Esophagus (tissue), 2 donors: ENCODE measurements around the gene ZNF276. TPM values are rescaled to one million over a fixed set of nuclear protein-coding genes. Genes with fewer than 3 reads are reported as not detected.

Experiments used
- H3K27ac ChIP-seq, 2 donors: one replicate each; pipeline ENCODE4 v1.5.1; 2013; ENCODE audit warnings: low read depth in 2 of 2, mild to moderate bottlenecking in 2 of 2, inconsistent platforms in 1 of 2, low read length in 1 of 2, moderate library complexity in 1 of 2
- H3K27me3 ChIP-seq, 2 donors: one replicate each; pipeline ENCODE4 v1.6.1; 2013; ENCODE audit warnings: low read length in 2 of 2, control low read depth in 1 of 2, mild to moderate bottlenecking in 1 of 2; ENCODE audit not compliant: insufficient read depth in 2 of 2, control insufficient read depth in 1 of 2
- H3K36me3 ChIP-seq, 2 donors: one replicate each; pipeline ENCODE4 v1.6.1; 2013; ENCODE audit warnings: low read length in 1 of 2; ENCODE audit not compliant: control insufficient read depth in 2 of 2, insufficient read depth in 2 of 2
- H3K4me1 ChIP-seq, 2 donors: one replicate each; pipeline ENCODE4 v1.6.1; 2013; ENCODE audit warnings: low read length in 1 of 2; ENCODE audit not compliant: control insufficient read depth in 2 of 2, insufficient read depth in 2 of 2
- H3K4me3 ChIP-seq, 2 donors: one replicate each; pipeline ENCODE4 v1.5.1; 2013; ENCODE audit warnings: low read length in 2 of 2, mild to moderate bottlenecking in 2 of 2, low read depth in 1 of 2, moderate library complexity in 1 of 2
- H3K9me3 ChIP-seq, 2 donors: one replicate each; pipeline ENCODE4 v1.6.1; 2013; ENCODE audit warnings: mild to moderate bottlenecking in 2 of 2, low read depth in 1 of 2, low read length in 1 of 2, moderate library complexity in 1 of 2; ENCODE audit not compliant: control insufficient read depth in 2 of 2, insufficient read depth in 1 of 2
- WGBS, 2 donors: extraction: QIAGEN DNeasy Blood & Tissue Kit; methylation state at CpG; one replicate each; pipeline ENCODE4 v1.1.7; 2013; 5-methylcytosine and 5-hydroxymethylcytosine counted together
- polyA plus RNA-seq, 2 donors: library from polyadenylated mRNA; stranded (reverse); fragments of 200-250 nt; gene quantifications; one replicate each; pipeline ENCODE4 v1.2.3, GENCODE V29; 2013
- donor health status: healthy with polysubstance abuse.
- donor health status: Bipolar disorder and iron deficiency.

The ZNF276 gene
- polyA plus RNA-seq, 2 donors: 23.2 to 42.3 TPM

DNA sequence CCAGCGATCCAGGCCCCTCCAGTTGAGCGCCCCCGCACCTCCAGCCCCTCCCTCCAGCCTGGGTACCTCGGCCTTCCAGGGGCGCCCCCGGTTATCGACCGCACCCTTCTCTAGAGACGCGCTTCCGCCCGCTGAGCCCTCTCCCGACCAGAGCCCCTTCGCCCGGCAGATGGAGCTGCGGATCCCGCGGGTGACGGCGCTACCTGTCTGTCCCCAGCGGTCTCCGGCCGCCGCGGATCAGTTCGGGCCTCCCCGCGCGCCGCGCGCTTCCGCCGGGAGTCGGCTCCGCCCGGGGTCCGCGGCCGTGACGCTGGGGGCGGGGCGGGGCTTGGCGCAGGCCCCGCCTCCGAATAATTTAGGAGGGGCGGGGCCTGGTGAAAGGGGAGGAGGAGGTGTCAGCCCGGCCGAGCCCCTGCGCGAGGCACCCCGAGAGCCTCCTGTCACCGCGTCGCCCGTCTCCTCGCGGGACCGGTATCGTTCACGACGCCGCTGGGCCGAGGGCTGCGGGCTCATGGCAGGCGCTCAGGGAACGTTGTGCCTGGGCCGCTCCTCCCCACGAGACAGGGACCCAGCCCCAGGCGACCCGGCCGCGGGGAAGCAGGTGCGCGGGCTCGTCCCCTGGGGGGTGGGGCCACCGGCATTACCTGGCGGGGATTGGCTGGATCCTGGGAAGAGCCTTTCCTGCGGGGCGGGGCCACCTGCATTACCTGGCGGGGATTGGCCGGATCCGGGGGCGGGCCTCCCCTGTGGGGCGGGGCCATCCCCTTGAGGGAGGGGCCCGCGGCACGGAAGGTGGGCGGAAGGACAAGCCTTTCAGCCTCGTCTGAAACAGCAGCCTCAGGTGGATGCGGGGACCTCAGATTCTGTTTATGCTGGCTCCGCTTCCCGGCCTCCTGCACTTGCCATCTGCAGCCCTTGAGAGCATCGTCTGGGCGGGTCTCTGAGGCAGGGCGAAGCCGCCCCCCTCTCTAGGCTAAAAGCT, 19.6 kb upstream of the ZNF276 start, which contains the start of gene SPATA2L:
TSS of gene SPATA2L (minus strand) at position 281 of the 982 bp plus-strand sequence. CDS start 473 bp downstream, outside the sequence.
- H3K27me3 ChIP-seq: no peaks in the 10 kb centered on the region
- H3K27ac ChIP-seq: peak within 1 kb of the TSS; percentile 93
- peaks cover 0 to 10% of the 10 kb centered on the region in 2 donors for H3K4me1 ChIP-seq
- H3K4me3 ChIP-seq: peak within 1 kb of the TSS; percentile 55 to 70
- no peaks in the 10 kb centered on the region for H3K9me3 ChIP-seq
- WGBS, 2 donors: 1% methylated on average over 65 to 97 of the region's 97 CpGs
- peaks cover 0 to 5% of the 10 kb centered on the region in 2 donors for H3K36me3 ChIP-seq

GRCh38 chr16:89704281-89704680, 17.1 kb upstream of the ZNF276 start:
- Histone ChIP-seq H3K9me3 (peaks cover 0 to 2% of the 10 kb centered on the region in 2 donors), H3K27ac (no peak overlapping the region)
- WGBS, 2 donors: 78 to 85% methylated on average over 13 of the region's 13 CpGs

GRCh38 chr16:89705006-89705405, 16.3 kb upstream of the ZNF276 start:
- H3K36me3 ChIP-seq: peaks cover 0 to 11% of the 10 kb centered on the region in 2 donors
- peaks cover 0 to 2% of the 10 kb centered on the region in 2 donors for H3K9me3 ChIP-seq
- H3K4me1 ChIP-seq: peaks cover 3 to 14% of the 10 kb centered on the region in 2 donors
- no peak overlapping the region for H3K4me3 ChIP-seq
- WGBS, 2 donors: 71 to 73% methylated on average over 15 of the region's 15 CpGs
- no peak overlapping the region for H3K27ac ChIP-seq
- no peaks in the 10 kb centered on the region for H3K27me3 ChIP-seq

More at GRCh38 chr16:89704281-89704680, 17.1 kb upstream of the ZNF276 start:
- H3K4me1 ChIP-seq: peaks cover 3 to 14% of the 10 kb centered on the region in 2 donors
- H3K27me3 ChIP-seq: no peaks in the 10 kb centered on the region
- H3K4me3 ChIP-seq: no peak overlapping the region
- H3K36me3 ChIP-seq: peaks cover 0 to 11% of the 10 kb centered on the region in 2 donors

- H3K4me1 ChIP-seq: peaks cover 3 to 7% of the 10 kb centered on the region in 2 donors
- H3K27ac ChIP-seq: no peak overlapping the region
- peaks cover 0 to 2% of the 10 kb centered on the region in 2 donors for H3K9me3 ChIP-seq
- WGBS, 2 donors: 78 to 80% methylated on average over 14 of the region's 14 CpGs
- no peaks in the 10 kb centered on the region for H3K27me3 ChIP-seq
- no peak overlapping the region for H3K4me3 ChIP-seq
- H3K36me3 ChIP-seq: peaks cover 0 to 11% of the 10 kb centered on the region in 2 donors
Measured at GRCh38 chr16:89706518-89707260, 14.6 kb upstream of the ZNF276 start.

GRCh38 chr16:89707695-89708094, 13.6 kb upstream of the ZNF276 start:
- WGBS, 2 donors: 85 to 87% methylated on average over 9 of the region's 9 CpGs
- H3K9me3 ChIP-seq: peaks cover 0 to 2% of the 10 kb centered on the region in 2 donors
- H3K4me3 ChIP-seq: no peak overlapping the region
- peaks cover 0 to 11% of the 10 kb centered on the region in 2 donors for H3K36me3 ChIP-seq
- H3K27me3 ChIP-seq: no peaks in the 10 kb centered on the region
- H3K4me1 ChIP-seq: peaks cover 3 to 10% of the 10 kb centered on the region in 2 donors
- no peak overlapping the region for H3K27ac ChIP-seq

DNA sequence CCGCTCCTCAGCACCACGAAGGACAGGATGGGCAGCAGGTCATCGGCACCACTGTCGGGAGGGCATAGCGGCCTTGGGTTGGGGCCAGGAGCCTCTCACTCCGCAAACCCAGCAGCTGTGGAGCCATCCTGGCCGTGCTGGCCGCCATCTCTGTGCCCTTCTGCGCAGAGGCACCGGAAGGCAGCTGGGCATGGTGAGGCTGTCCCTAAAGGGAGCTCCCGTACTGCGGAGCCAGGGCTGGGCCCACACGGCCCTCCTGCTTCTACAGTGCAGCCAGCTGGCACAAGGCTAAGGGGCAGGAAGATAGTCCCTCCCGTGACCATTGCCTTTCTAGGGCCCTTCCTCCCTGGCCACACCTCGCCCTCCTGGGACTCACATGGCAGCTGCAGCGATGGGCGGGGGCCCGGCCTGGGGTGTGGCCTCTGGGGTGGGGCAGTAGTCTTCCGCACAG, 12.8 kb upstream of the ZNF276 start:
- Histone ChIP-seq H3K36me3 (peaks cover 0 to 11% of the 10 kb centered on the region in 2 donors), H3K27me3 (no peaks in the 10 kb centered on the region), H3K27ac (no peak overlapping the region), H3K4me1 (peaks cover 3 to 10% of the 10 kb centered on the region in 2 donors), H3K4me3 (no peak overlapping the region), H3K9me3 (peaks cover 0 to 2% of the 10 kb centered on the region in 2 donors)
- WGBS, 2 donors: 81% methylated on average over 18 to 19 of the region's 19 CpGs

DNA sequence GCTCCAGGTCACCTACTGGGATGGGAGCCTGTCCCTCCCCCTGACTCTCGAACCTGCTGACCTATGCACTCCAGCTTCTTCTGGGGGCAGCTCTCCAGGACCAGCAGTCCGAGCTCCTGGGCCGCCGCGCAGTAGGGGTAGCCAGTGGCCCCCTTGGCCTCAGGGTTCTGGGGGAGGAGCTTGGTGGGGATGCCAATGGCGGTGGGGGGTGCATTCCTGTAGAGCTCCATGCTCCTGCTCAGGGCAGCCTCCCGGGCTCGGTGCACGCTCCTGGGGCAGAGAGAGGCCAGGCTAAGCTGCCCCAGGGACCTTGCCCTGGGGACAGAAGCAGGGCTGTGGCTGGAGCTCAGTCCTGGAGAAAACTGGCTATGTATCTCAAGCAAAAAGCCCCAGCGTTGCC, 12.2 kb upstream of the ZNF276 start:
- Histone ChIP-seq H3K9me3 (peaks cover 0 to 2% of the 10 kb centered on the region in 2 donors), H3K4me3 (no peak overlapping the region), H3K36me3 (peaks cover 0 to 11% of the 10 kb centered on the region in 2 donors), H3K27ac (no peak overlapping the region), H3K4me1 (peaks cover 3 to 10% of the 10 kb centered on the region in 2 donors), H3K27me3 (no peaks in the 10 kb centered on the region)
- WGBS, 2 donors: 87% methylated on average over 10 of the region's 10 CpGs

DNA sequence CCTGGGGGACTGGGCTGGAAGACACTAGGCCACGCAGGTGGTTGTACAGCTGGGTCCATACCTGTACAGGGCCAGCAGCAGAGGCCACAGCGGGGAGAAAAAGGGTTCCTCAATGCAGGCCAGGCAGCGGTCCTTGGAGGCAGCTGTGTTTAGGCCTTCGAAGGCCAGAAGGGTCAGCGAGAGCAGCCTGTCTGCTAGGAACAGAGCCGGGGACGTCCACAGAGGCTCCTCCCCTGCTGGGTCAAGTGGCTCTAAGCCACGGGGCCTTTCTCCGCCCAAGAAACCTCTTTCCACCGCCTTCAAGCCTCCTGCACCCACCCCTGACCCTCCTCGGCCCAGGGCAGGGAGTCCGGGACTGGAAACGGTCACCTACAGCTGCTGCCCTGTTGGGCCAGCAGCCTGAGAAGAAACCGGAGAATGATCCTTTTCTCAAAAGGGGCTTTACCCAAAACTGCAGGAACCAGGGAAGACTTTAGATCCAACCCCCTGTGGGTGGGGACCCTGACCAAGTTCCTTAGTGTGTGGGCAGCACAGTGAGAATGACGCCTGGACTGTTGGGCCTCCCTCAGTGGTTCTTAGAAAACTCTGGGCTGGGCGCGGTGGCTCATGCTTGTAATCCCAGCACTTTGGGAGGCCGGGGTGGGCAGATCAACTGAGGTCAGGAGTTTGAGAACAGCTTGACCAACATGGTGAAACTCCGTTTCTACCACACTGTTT, 11.5 kb upstream of the ZNF276 start:
- Histone ChIP-seq H3K4me1 (peaks cover 3 to 10% of the 10 kb centered on the region in 2 donors), H3K9me3 (peaks cover 0 to 2% of the 10 kb centered on the region in 2 donors), H3K27me3 (no peaks in the 10 kb centered on the region), H3K4me3 (no peak overlapping the region), H3K36me3 (peaks cover 0 to 11% of the 10 kb centered on the region in 2 donors), H3K27ac (no peak overlapping the region)
- 86 to 87% methylated on average over 19 of the region's 19 CpGs for WGBS, 2 donors
